HUDEP-2 (cell line): ENCODE data around the gene GAB2.
A peak's percentile ranks its signal among the peaks of the same experiment; 100 is the strongest.
"Not testable (repeated sequence)": the region's sequence is repeated elsewhere in the genome, so short reads cannot be mapped to it uniquely, and the experiment has no call there.

Experiments used
- DNase-seq, 76 experiments: peaks; one replicate each; lab custom pipeline; 2025; ENCODE audit not compliant: unreplicated experiment in 76 of 76; lab: John Stamatoyannopoulos, UW

Gene GAB2

GRCh38 chr11:78417175-78417887 is at the start of gene GAB2:
TSS of gene GAB2 (minus strand) at chr11:78417820. CDS start at chr11:78417720, 100 bp downstream.
- DNase-seq = peak in 2 of 76 experiments; percentile 33 to 37

- DNase-seq = no peak
These were observed 49.8 kb upstream of the GAB2 start for GRCh38 chr11:78467370-78467769.

GRCh38 chr11:78465169-78465942 is 47.7 kb upstream of the GAB2 start:
- DNase-seq = no peak

GRCh38 chr11:78464787-78465168 is 47.2 kb upstream of the GAB2 start:
- not testable (repeated sequence) for DNase-seq

GRCh38 chr11:78460471-78460870 is 42.9 kb upstream of the GAB2 start:
- no peak for DNase-seq

- no peak for DNase-seq
These were observed 42.1 kb upstream of the GAB2 start for GRCh38 chr11:78459738-78460137.

GRCh38 chr11:78457448-78457847 is 39.8 kb upstream of the GAB2 start:
- no peak for DNase-seq

GRCh38 chr11:78453140-78453935 is 35.7 kb upstream of the GAB2 start:
- DNase-seq = no peak

GRCh38 chr11:78451371-78452150 is 33.9 kb upstream of the GAB2 start:
- no peak for DNase-seq

- DNase-seq = no peak
These were observed 33.2 kb upstream of the GAB2 start for GRCh38 chr11:78450866-78451265.

- no peak for DNase-seq
These were observed 32.2 kb upstream of the GAB2 start for GRCh38 chr11:78449866-78450265.

- peak in 1 of 76 experiments; percentile 6 for DNase-seq
These were observed 28.6 kb upstream of the GAB2 start for GRCh38 chr11:78446210-78446609.

GRCh38 chr11:78444726-78445125 is 27.1 kb upstream of the GAB2 start:
- no peak for DNase-seq

GRCh38 chr11:78441956-78442355 is 24.3 kb upstream of the GAB2 start:
- no peak for DNase-seq

- DNase-seq = no peak
These were observed 20.8 kb upstream of the GAB2 start for GRCh38 chr11:78438298-78438975.

- no peak for DNase-seq
These were observed 15.3 kb upstream of the GAB2 start for GRCh38 chr11:78432956-78433355.

GRCh38 chr11:78432058-78432515 is 14.5 kb upstream of the GAB2 start:
- DNase-seq = peak in 8 of 76 experiments; percentile 3 to 20 (median 10)

- DNase-seq = peak in 10 of 76 experiments; percentile 7 to 55 (median 23)
These were observed 12.0 kb upstream of the GAB2 start for GRCh38 chr11:78429660-78430059.

GRCh38 chr11:78429209-78429608 is 11.6 kb upstream of the GAB2 start:
- DNase-seq = peak in 10 of 76 experiments; percentile 7 to 56 (median 20)

GRCh38 chr11:78428773-78429172 is 11.2 kb upstream of the GAB2 start:
- no peak for DNase-seq
